Suprapubic skin (tissue), 4 donors: ENCODE measurements around the gene PACRG. TPM values are rescaled to one million over a fixed set of nuclear protein-coding genes. Genes with fewer than 3 reads are reported as not detected.

Experiments used
- DNase-seq, 2 donors: peaks; one replicate each; pipeline ENCODE4 v3.0.0-alpha.2; 2019; ENCODE audit warnings: low spot score in 2 of 2
- H3K27ac ChIP-seq: fragments of 200-600 bp; sonication (generic); one replicate; pipeline ENCODE4 v1.5.1; 2019
- H3K27me3 ChIP-seq: fragments of 200-600 bp; sonication (generic); one replicate; pipeline ENCODE4 v1.5.1; 2019
- H3K36me3 ChIP-seq: fragments of 200-600 bp; sonication (generic); one replicate; pipeline ENCODE4 v1.5.1; 2019
- H3K4me1 ChIP-seq: fragments of 200-600 bp; sonication (generic); one replicate; pipeline ENCODE4 v1.5.1; 2019
- H3K4me3 ChIP-seq: fragments of 200-600 bp; sonication (generic); one replicate; pipeline ENCODE4 v1.5.1; 2019; ENCODE audit warnings: mild to moderate bottlenecking
- H3K9me3 ChIP-seq: fragments of 200-600 bp; sonication (generic); one replicate; pipeline ENCODE4 v1.5.1; 2019
- EP300 ChIP-seq: sonication (generic); formaldehyde crosslinking; IDR thresholded peaks from one replicate; pipeline ENCODE4 v1.6.1; 2017; ENCODE audit warnings: antibody characterized with exemption
- POLR2A ChIP-seq, 2 donors: fragments of 450-650 bp; IDR thresholded peaks; one replicate each; pipeline ENCODE4 v1.6.1; 2017; ENCODE audit warnings: antibody characterized with exemption in 2 of 2, mild to moderate bottlenecking in 2 of 2, moderate library complexity in 2 of 2
- POLR2AphosphoS5 ChIP-seq, 3 donors: sonication (generic); formaldehyde crosslinking; IDR thresholded peaks; one replicate each; pipeline ENCODE4 v1.6.1; 2017; ENCODE audit warnings: antibody characterized with exemption in 3 of 3
- WGBS: methylation state at CpG from one replicate; pipeline ENCODE4 v1.1.5; 2018; 5-methylcytosine and 5-hydroxymethylcytosine counted together
- total RNA-seq, 4 donors: library from RNA; depleted of rRNA; stranded (reverse); fragments of >200 nt; gene quantifications; one replicate each; pipeline ENCODE4 v1.1.0, GENCODE V29; 2016
- TF ChIP-seq, protein P1 (sequence below), 2 donors: fragments of 200-600 bp in 1 of 2; fragments of 450-650 bp in 1 of 2; sonication (generic) in 1 of 2; IDR thresholded peaks; one replicate each; pipeline ENCODE4 v1.5.1; 2016 to 2019; ENCODE audit warnings: antibody characterized with exemption in 2 of 2, mild to moderate bottlenecking in 1 of 2, moderate library complexity in 1 of 2

Gene PACRG
- total RNA-seq, 4 donors from 2014 or later, result 1.1 to 2.3 (median 2.0) TPM

DNA sequence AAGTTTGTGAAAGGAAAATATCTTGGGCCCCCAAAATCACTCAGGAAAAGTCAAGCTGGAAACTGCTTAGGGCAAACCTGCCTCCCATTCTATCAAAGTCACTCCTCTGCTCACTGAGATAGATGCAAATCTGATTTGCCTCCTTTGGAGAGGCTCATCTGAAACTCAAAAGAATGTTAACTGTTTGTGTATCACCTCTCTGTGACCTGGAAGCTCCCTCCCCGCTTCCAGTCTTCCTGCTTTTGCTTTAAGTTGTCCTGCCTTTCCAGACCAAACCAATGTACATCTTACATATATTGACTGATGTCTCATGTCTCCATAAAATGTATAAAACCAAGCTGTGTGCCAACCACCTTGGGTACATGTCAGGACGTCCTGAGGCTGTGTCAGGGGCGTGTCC, 355.4 kb downstream of the PACRG start:
- H3K9me3 ChIP-seq, result no peaks in the 10 kb centered on the region
- 49% methylated on average over 3 of the region's 3 CpGs for WGBS
- H3K36me3 ChIP-seq, result no peaks in the 10 kb centered on the region
- H3K4me3 ChIP-seq, result no peak overlapping the region
- TF ChIP-seq POLR2A (IDR thresholded peaks at IDR 0.05) (no peak), EP300 (no peak), POLR2AphosphoS5 (IDR thresholded peaks at IDR 0.05) (no peak)
- TF ChIP-seq, protein P1, sequence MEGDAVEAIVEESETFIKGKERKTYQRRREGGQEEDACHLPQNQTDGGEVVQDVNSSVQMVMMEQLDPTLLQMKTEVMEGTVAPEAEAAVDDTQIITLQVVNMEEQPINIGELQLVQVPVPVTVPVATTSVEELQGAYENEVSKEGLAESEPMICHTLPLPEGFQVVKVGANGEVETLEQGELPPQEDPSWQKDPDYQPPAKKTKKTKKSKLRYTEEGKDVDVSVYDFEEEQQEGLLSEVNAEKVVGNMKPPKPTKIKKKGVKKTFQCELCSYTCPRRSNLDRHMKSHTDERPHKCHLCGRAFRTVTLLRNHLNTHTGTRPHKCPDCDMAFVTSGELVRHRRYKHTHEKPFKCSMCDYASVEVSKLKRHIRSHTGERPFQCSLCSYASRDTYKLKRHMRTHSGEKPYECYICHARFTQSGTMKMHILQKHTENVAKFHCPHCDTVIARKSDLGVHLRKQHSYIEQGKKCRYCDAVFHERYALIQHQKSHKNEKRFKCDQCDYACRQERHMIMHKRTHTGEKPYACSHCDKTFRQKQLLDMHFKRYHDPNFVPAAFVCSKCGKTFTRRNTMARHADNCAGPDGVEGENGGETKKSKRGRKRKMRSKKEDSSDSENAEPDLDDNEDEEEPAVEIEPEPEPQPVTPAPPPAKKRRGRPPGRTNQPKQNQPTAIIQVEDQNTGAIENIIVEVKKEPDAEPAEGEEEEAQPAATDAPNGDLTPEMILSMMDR (IDR thresholded peaks at IDR 0.05), result no peak
- H3K27me3 ChIP-seq, result no peaks in the 10 kb centered on the region
- no peak overlapping the region for H3K27ac ChIP-seq
- H3K4me1 ChIP-seq, result peaks cover 6% of the 10 kb centered on the region
- no peak for DNase-seq

DNA sequence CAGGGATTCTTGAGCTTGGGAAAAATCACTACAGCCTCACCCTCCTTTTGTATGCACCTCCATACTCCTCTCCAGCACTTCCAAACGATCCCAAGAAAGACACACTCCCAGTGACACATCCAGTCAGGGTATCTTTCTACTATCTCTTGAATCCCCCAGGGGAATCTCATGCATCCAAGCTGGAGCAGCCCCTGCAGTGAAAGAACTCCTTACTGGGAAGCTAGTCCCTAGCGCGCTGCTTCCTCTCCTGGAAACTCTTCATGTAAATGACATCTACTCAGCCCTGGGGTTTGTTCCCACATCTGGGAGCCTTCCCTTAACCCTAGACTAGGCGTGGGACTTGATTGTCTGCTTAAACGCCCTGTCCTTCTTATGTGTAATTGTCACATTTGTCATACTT, 357.7 kb downstream of the PACRG start:
- no peak for TF ChIP-seq POLR2AphosphoS5 (IDR thresholded peaks at IDR 0.05)
- TF ChIP-seq, protein P1 (IDR thresholded peaks at IDR 0.05), result no peak
- no peak for TF ChIP-seq POLR2A (IDR thresholded peaks at IDR 0.05)
- Histone ChIP-seq H3K4me1 (peaks cover 6% of the 10 kb centered on the region), H3K36me3 (no peaks in the 10 kb centered on the region), H3K27me3 (no peaks in the 10 kb centered on the region), H3K9me3 (no peaks in the 10 kb centered on the region), H3K4me3 (no peak overlapping the region), H3K27ac (no peak overlapping the region)
- DNase-seq, result no peak
- WGBS, result 65% methylated on average over 5 of the region's 5 CpGs

DNA sequence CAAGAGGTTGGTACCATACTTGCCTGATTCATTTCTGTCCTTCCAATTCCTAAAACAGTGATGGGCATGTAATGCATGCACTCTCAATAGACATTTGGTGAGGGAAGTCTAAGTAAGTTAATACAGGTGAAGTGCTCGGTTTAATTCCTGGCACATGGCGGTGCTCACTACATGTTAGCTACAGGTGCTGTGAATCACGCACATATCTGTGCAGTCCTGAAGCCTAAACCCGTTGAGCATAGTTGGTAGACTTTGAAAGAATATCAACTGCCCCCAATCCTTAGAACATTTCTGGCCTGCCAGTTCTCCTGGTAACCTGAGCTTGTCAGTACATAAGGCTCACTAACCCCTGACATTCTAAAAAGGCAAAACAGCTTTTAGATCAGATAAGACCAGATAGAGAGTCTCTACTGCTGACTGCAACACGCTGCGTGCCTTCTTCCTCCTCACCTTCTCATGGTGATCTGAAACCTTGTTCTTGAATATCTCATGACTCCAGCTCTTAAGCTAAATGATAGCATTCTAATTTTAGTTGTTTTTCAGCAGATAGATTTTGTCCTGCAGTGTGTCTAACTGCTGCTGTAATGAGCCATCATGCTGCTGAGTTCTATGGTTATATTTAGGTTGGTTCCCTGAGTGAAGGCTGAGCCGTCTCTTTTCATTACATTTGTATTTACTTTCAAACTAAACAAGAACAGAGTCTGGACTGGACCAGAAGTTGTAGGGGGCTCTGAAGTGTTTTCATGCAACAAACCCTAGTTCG, 358.3 kb downstream of the PACRG start:
- no peaks in the 10 kb centered on the region for H3K9me3 ChIP-seq
- H3K4me1 ChIP-seq, result peaks cover 6% of the 10 kb centered on the region

DNA sequence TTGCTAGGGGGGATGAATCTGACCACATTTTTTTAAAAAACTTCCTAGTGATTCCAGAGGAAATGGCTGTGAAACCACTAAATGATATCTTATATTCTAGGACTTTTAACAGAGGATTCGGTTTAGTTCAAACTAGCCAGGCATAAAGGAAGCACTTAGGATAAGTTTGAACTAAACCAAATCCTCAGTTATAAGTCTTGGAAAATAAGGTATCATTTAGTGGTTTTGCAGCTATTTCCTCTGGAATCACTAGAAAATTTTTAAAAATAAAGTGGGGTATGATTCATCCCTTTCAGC, 358.8 kb downstream of the PACRG start:
- DNase-seq, result no peak
- Histone ChIP-seq H3K27ac (no peak overlapping the region), H3K4me1 (peaks cover 6% of the 10 kb centered on the region), H3K27me3 (no peaks in the 10 kb centered on the region), H3K4me3 (no peak overlapping the region), H3K9me3 (no peaks in the 10 kb centered on the region), H3K36me3 (no peaks in the 10 kb centered on the region)
- WGBS, result 54% methylated on average over 1 of the region's 1 CpG
- TF ChIP-seq, protein P1 (IDR thresholded peaks at IDR 0.05), result no peak
- TF ChIP-seq POLR2A (IDR thresholded peaks at IDR 0.05), result no peak
- TF ChIP-seq POLR2AphosphoS5 (IDR thresholded peaks at IDR 0.05), result no peak
- TF ChIP-seq EP300, result no peak

More for the DNA sequence above, 358.3 kb downstream of the PACRG start:
- Histone ChIP-seq H3K36me3 (no peaks in the 10 kb centered on the region), H3K4me3 (no peak overlapping the region), H3K27ac (no peak overlapping the region), H3K27me3 (no peaks in the 10 kb centered on the region)
- DNase-seq, result no peak
- TF ChIP-seq POLR2A (IDR thresholded peaks at IDR 0.05) (no peak), POLR2AphosphoS5 (IDR thresholded peaks at IDR 0.05) (no peak), EP300 (no peak)
- TF ChIP-seq, protein P1 (IDR thresholded peaks at IDR 0.05), result no peak
- WGBS, result 82% methylated on average over 8 of the region's 8 CpGs

DNA sequence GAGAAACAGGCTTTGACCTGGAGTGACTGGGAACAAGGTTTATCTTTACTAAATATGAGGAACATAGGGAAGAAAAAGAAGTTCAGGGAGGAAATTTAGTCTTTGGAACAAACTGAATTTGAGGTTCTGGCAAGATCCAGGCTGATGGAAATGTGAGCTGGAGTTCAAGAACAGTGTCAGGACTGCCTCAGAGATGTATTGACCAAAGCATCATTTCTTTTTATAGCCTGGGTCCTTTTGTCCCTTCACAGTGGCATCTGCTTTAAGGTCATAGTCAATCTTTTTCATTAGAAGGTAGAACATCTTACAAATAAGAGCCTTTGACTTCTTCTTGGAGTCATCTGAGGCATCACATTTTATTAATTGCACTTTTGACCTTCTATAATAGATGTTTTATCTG, 360.2 kb downstream of the PACRG start:
- H3K9me3 ChIP-seq, result no peaks in the 10 kb centered on the region
- no peak for DNase-seq
- H3K27ac ChIP-seq, result no peak overlapping the region
- peaks cover 2% of the 10 kb centered on the region for H3K4me1 ChIP-seq
- no peak for TF ChIP-seq POLR2A (IDR thresholded peaks at IDR 0.05)
- no peak for TF ChIP-seq POLR2AphosphoS5 (IDR thresholded peaks at IDR 0.05)
- TF ChIP-seq, protein P1 (IDR thresholded peaks at IDR 0.05), result no peak
- TF ChIP-seq EP300, result no peak
- H3K36me3 ChIP-seq, result no peaks in the 10 kb centered on the region
- H3K27me3 ChIP-seq, result no peaks in the 10 kb centered on the region
- no peak overlapping the region for H3K4me3 ChIP-seq
